Activated CD8-positive, alpha-beta memory T cell treated with anti-CD3 and anti-CD28 coated beads, Interleukin-2, amount 50 U/mL, for 48 hours (primary cell): ENCODE measurements around the gene DCUN1D1.

ENCODE experiments used
- DNase-seq: peaks from one replicate; pipeline ENCODE4 v3.0.0-alpha.2; 2020

DCUN1D1 gene

GRCh38 chr3:182971637-182972036, 8.7 kb downstream of the DCUN1D1 start:
- no peak for DNase-seq

DNA sequence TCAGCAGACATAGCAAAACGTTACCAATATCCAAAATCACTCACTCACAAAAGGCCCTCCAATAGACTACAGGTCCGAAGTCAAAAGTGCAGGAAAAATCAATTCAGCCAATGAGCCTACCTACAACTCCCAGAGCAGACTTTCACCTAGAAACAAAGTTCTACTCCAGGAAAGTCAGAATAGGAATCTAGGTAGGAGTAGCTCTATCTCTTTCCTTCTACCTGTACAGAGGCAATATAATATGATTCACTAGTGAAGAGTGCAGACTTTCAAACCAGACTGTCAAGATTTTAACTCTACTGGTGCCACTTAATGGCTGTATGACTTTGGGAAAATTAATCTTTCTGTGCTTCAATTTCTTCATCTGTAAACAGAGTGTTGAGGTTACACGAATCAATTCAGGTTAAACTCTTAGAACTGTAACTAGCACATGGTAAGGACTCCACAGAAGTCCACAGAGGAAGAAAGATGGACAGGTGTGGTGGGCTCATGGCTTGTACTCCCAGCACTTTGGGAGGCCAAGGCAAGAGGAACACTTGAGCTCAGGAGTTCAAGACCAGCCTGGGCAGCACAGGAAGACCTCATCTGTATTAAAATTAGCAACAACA, 9.4 kb downstream of the DCUN1D1 start:
- no peak for DNase-seq

DNA sequence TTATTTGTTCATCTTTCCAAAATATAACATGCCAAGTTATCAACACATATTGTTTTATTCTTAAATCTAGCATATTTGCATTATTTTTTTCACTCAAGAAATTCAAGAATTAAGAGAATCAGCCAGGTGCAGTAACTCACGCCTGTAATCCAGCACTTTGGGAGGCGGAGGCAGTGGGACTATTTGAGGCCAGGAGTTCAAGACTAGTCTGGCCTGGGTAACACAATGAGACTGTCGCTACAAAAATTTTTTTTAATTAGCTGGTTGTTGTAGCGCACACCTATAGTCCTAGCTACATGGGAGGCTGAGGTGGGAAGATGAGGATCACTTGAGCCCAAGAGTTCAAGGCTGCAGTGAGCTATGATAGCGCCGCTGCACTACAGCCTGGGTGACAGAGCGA, 10.5 kb downstream of the DCUN1D1 start:
- DNase-seq = no peak

- DNase-seq = no peak
Measured at GRCh38 chr3:182969277-182969676, 11.1 kb downstream of the DCUN1D1 start.

GRCh38 chr3:182967218-182968204, 12.8 kb downstream of the DCUN1D1 start:
- DNase-seq = no peak

- no peak for DNase-seq
Measured at GRCh38 chr3:182965861-182966366, 14.4 kb downstream of the DCUN1D1 start.

DNA sequence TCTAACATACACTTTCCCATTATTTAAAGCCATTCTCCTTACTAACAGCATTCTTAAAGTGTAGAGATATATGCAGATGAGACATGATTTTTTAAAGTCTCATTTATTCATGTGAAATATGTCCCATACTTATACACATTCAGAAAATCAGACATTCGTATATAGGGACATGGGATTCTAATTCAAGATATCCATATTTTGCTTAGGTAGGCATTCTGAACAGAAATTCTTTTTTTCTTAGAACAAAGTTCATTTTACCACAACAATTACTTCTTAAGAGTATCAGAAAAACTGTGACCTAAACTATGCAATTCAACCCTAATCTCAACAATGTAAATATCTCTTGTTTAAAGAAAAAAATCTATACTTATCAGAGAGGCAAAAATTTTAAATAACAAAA, 16.2 kb downstream of the DCUN1D1 start:
- no peak for DNase-seq

- DNase-seq = no peak
Measured at GRCh38 chr3:182962166-182962565, 18.2 kb downstream of the DCUN1D1 start.

GRCh38 chr3:182959474-182960350, 20.6 kb downstream of the DCUN1D1 start:
- DNase-seq = no peak

DNA sequence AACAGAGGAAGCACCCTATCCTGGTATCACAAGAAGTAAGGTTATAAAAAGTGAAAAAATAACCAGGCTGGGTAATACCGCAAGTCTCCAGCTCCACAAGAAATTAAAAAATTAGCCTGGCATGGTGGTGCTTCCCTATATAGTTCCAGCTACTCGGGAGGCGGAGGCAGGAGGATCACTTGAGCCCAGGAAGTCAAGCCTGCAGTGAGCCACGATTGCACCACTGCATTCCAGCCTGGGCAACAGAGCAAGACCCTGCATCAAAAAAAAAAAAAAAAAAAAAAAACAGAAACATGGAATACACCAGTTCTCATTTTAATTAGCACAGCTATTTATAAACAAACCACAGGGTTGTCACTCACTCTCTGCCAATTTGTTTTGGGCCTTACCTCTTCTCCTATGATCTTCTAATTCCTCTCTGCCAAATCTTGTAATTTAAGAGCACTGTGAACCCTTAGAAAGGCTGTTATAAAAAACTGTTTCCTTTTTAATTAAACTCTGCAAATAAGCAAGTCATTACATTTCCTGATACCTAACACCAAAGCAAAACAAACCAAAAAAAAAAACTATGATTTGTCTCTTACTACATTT, 22.6 kb downstream of the DCUN1D1 start:
- no peak for DNase-seq

DNA sequence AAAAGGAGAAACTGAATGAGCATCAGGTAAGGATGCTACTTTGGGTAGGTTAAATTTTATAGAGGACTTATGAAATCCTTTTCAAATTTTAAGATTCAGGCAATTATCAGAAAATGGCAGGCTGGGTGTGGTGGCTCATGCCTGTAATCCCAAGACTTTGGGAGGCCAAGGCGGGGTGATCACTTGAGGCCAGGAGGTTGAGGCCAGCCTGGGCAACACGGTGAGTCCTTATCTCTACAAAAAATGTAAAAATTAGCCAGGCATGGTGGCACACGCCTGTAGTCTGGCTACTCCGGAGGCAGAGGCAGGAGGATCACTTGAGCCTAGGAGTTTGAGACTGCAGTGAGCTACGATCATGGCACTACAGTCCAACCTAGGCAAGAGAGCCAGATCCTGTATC, 23.1 kb downstream of the DCUN1D1 start:
- DNase-seq = no peak

DNA sequence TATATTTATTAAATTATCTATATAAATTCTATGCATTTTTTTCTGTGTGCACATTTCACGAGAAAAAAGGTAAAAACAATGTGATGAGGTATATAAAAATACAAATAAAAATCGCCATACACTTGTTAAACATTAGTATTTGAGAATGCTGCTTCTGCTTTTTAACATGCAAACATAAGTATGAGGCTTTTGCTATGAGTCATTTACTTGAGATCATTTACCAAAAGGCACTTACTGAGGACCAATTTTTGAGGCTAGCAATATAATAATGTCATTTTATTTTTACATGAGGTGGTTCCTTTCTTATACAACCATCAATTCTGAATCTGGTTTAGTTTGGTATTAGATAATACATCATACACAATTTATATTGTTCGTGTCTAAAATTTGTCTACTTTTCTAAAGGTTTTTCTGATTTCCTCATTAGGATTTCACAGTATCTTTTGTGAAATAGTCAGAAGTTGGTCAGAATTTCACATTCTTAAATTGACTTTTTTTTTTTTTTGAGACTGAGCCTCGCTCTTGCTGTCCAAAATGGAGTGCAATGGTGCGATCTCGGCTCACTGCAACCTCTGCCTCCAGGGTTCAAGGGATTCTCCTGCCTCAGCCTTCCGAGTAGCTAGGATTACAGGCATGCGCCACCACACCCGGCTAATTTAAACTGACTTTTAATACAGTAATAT, 25.6 kb downstream of the DCUN1D1 start:
- no peak for DNase-seq

DNA sequence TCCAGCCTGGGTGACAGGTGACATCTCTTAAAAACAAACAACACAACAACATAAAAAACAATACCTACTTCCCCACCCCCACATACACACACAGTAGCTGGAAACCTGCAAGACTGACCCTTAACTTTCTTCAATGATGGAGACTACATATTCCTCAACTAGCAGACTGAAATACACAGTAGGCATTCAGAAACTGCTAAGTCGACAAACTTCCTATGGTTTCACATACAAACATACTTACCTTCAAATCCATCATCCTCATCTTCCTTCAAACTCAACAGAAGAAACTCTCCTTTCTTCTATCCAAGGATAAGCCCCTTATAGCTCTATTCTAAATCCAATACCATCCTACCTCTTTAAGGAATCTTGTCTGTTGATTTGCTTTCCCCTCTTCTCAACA, 30.6 kb downstream of the DCUN1D1 start:
- DNase-seq = no peak

GRCh38 chr3:182948305-182948704, 32.0 kb downstream of the DCUN1D1 start:
- no peak for DNase-seq

DNA sequence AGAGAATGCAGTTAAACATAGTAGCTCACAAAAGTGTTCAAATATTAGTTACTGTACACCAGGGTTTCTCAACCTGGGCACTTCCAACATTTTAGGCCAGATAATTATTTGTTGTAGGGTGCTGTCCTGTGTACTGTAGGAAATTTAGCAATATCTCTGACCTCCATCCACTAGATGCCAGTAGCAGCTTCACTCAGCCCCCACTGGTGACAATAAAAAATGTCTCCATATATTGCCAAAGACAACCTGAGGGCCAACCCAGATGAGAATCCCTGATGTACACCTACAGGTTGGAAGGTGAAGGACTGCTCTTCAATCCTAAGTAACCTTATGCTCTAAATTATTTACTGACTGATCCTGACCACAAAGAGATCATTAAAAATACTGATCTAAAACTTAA, 32.5 kb downstream of the DCUN1D1 start:
- no peak for DNase-seq

GRCh38 chr3:182941719-182942118, 38.6 kb downstream of the DCUN1D1 start:
- DNase-seq = no peak

DNA sequence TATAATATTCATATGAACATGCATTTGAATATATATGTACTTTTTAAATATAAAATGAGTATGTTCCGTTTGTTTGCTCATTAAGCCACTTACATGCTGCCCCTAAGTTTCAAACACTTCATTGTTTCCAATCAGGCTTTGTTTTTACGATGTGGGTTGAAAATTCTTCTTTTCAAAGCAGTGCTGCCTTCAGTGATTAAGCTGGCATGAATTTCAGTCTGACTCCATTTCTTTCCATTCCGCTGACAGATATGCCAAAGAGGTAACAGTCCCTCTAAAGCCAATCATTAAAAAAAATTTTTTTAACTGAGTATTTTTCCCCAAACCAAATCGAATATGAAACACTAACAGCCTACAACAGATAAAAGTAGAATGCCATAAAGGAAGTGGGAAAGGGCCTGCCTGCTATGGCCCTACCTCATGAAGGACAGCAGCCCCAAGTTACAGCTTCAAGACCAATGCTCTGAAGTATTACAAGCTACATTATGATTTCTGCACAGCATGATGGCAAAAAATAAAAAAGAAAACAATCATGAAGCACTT, 40.0 kb downstream of the DCUN1D1 start:
- no peak for DNase-seq

GRCh38 chr3:182937293-182938051, 42.9 kb downstream of the DCUN1D1 start:
- no peak for DNase-seq

DNA sequence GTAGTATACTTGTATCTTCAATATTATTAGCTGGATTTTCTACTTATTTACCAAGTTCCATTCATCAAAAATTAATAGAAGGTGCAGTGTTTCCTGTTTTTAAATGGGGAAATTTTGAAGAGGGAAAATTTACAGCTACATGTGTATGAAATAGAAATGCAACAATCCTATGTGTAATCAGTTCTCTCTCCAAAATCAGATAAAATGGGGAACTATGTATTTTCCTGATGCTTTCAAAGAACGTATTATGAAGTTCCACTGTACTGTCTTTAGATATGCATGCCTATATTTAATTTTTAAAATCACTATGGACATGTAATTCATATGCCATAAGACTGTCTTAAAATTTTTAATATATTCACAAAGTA, 43.4 kb downstream of the DCUN1D1 start:
- no peak for DNase-seq

- DNase-seq = no peak
Measured at GRCh38 chr3:182936239-182936917, 44.0 kb downstream of the DCUN1D1 start.
